ENCODE results near the gene CYB5R3. TPM values are rescaled to one million over a fixed set of nuclear protein-coding genes. Genes with fewer than 3 reads are reported as not detected.
A peak's percentile ranks its signal among the peaks of the same experiment; 100 is the strongest.

Gene CYB5R3
- total and polyA plus RNA-seq, 2 donors (not counting 3 experiments of a cell fraction or from before 2014, with no cell fraction given) = 217 to 263 TPM

- CTCF ChIA-PET = interaction anchor here (2.3 kb wide), 1 partner anchor 11 kb away, joined by 14 read pairs; no protein-coding TSS in a partner anchor
- H3K4me2 ChIP-seq (ENCODE audit: insufficient read depth, low read length) = no peak overlapping the region
These were observed 17.1 kb downstream of the CYB5R3 start for GRCh38 chr22:42632096-42632495.

More at GRCh38 chr22:42632096-42632495, 17.1 kb downstream of the CYB5R3 start:
- intact Hi-C loops (cut with micrococcal nuclease) = no loop called here
- DNase-seq (ENCODE audit: low read depth, low spot score) (no peak), FAIRE-seq (no peak)
- no peaks in the 10 kb centered on the region for H3K9me1 ChIP-seq (replicated peaks; ENCODE audit: control insufficient read depth, extremely low read depth, insufficient read depth, low read length)
- no peak overlapping the region for H3K27ac ChIP-seq (ENCODE audit: insufficient read depth, low read depth, low read length)
- POLR2A ChIA-PET = no interaction called here
- no peak overlapping the region for H3K9ac ChIP-seq (replicated peaks; ENCODE audit: extremely low read depth, insufficient read depth, low read length)
- BruUV-seq (replicated peaks) = no TSS peak
- H3K27me3 ChIP-seq (ENCODE audit: control insufficient read depth in 2 of 2, insufficient read depth in 2 of 2, low read length in 2 of 2) = no peaks in the 10 kb centered on the region
- H3K4me3 ChIP-seq (replicated peaks in 1 of 3; ENCODE audit: insufficient read depth in 1 of 3, low read depth in 1 of 3, low read length in 3 of 3) = no peak overlapping the region
- H4K20me1 ChIP-seq (replicated peaks; ENCODE audit: control insufficient read depth, extremely low read depth, insufficient read depth, low read length) = no peaks in the 10 kb centered on the region
- peaks cover 8% of the 10 kb centered on the region for H3K79me2 ChIP-seq (ENCODE audit: control insufficient read depth, insufficient read depth, low read length)
- dilution Hi-C loops (cut with MboI; ENCODE audit: extremely low pct_ligation_motif_present, low sequenced_read_pairs) = no loop called here
- H3K9me3 ChIP-seq (replicated peaks; ENCODE audit: control insufficient read depth, insufficient read depth, low read length) = no peaks in the 10 kb centered on the region
- no peak for TF ChIP-seq GATA2 (IDR thresholded peaks at IDR 0.05; ENCODE audit: insufficient read depth, insufficient read length, low read depth, low read length)
- TF ChIP-seq CTCF (IDR thresholded peaks at IDR 0.05; ENCODE audit: extremely low read depth in 1 of 2, insufficient read depth in 1 of 2, low read depth in 1 of 2, low read length in 2 of 2) = peak; percentile 21 to 30
- TF ChIP-seq POLR2AphosphoS5 (IDR thresholded peaks at IDR 0.05; ENCODE audit: insufficient read depth, low read depth, low read length) = no peak
- no peak for TF ChIP-seq POLR2A (IDR thresholded peaks at IDR 0.05; ENCODE audit: low read depth, low read length)
- no peak for TF ChIP-seq EZH2 (IDR thresholded peaks at IDR 0.05; ENCODE audit: borderline replicate concordance, low read depth, low read length, severe bottlenecking)
- H3K36me3 ChIP-seq (ENCODE audit: control insufficient read depth in 2 of 2, extremely low read depth in 1 of 2, insufficient read depth in 2 of 2, low read length in 2 of 2) = peaks cover 23 to 54% of the 10 kb centered on the region in 2 experiments
- H2AFZ ChIP-seq (ENCODE audit: low read depth, low read length) = no peak overlapping the region
- peaks cover 12% of the 10 kb centered on the region for H3K4me1 ChIP-seq (ENCODE audit: control insufficient read depth, extremely low read depth, insufficient read depth, low read length)

Data from endothelial cell of umbilical vein (primary cell).